RWPE2 (cell line): Measurements from ENCODE around the gene SBK3.

Source experiments
- ATAC-seq: fragments of 200-7000 bp; cut with Tn5 transposase; 3 replicates; pipeline ENCODE4 v1.9.1; 2021; ENCODE audit warnings: low read depth
- DNase-seq: peaks from one replicate; pipeline ENCODE4 v3.0.0-alpha.2; 2020; ENCODE audit warnings: low spot score
- H3K27ac ChIP-seq: fragments of 450-650 bp; 2 replicates; pipeline ENCODE4 v1.5.1; 2017; ENCODE audit warnings: mild to moderate bottlenecking; ENCODE audit not compliant: poor library complexity, severe bottlenecking
- H3K27me3 ChIP-seq: fragments of 250-450 bp; sonication (Bioruptor Pico); 2 replicates; pipeline ENCODE4 v1.5.1; 2021; ENCODE audit warnings: mild to moderate bottlenecking, moderate library complexity; ENCODE audit not compliant: insufficient read depth, poor library complexity, severe bottlenecking
- H3K36me3 ChIP-seq: fragments of 250-450 bp; sonication (Bioruptor Pico); 2 replicates; pipeline ENCODE4 v1.5.1; 2020; ENCODE audit warnings: low read depth, mild to moderate bottlenecking, moderate library complexity
- H3K4me1 ChIP-seq: fragments of 250-450 bp; sonication (Bioruptor Pico); 2 replicates; pipeline ENCODE4 v1.5.1; 2021; ENCODE audit warnings: mild to moderate bottlenecking, moderate library complexity; ENCODE audit not compliant: insufficient read depth, poor library complexity, severe bottlenecking
- H3K4me3 ChIP-seq: fragments of 250-450 bp; sonication (Bioruptor Pico); 2 replicates; pipeline ENCODE4 v1.5.1; 2021; ENCODE audit warnings: mild to moderate bottlenecking, moderate library complexity; ENCODE audit not compliant: severe bottlenecking
- H3K9me3 ChIP-seq: fragments of 250-450 bp; sonication (Bioruptor Pico); 2 replicates; pipeline ENCODE4 v1.5.1; 2021; ENCODE audit warnings: mild to moderate bottlenecking, moderate library complexity; ENCODE audit not compliant: severe bottlenecking
- TF ChIP-seq, protein P1 (sequence below): fragments of 450-650 bp; IDR thresholded peaks from one replicate; pipeline ENCODE4 v1.5.1; 2017; ENCODE audit warnings: mild to moderate bottlenecking, moderate library complexity; ENCODE audit not compliant: poor library complexity, severe bottlenecking

Gene SBK3, protein sequence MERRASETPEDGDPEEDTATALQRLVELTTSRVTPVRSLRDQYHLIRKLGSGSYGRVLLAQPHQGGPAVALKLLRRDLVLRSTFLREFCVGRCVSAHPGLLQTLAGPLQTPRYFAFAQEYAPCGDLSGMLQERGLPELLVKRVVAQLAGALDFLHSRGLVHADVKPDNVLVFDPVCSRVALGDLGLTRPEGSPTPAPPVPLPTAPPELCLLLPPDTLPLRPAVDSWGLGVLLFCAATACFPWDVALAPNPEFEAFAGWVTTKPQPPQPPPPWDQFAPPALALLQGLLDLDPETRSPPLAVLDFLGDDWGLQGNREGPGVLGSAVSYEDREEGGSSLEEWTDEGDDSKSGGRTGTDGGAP

DNA sequence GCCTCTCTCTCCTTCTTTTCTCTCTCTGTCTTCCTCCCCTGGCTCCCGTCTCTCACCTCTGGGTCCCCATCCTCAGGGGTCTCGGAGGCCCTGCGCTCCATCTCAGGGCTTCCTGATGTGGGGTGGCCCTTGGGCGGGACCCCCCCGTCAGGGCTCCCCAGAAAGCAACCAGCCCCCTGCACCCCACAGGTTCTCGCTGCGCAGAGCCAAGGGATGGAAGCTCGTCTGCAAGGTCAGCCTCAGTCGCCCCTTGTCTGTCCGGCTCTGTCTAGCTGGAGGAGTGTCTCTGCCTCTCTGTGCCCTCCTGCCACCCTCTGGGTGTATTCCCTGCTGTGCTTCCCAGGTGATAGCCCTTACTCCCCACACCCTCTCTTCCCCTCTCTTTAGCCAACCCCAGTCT is at the start of gene SBK3:
TSS of gene SBK3 (minus strand) at position 101 of the 400 bp plus-strand sequence. CDS start at position 101, 0 bp downstream.
- TF ChIP-seq, protein P1, sequence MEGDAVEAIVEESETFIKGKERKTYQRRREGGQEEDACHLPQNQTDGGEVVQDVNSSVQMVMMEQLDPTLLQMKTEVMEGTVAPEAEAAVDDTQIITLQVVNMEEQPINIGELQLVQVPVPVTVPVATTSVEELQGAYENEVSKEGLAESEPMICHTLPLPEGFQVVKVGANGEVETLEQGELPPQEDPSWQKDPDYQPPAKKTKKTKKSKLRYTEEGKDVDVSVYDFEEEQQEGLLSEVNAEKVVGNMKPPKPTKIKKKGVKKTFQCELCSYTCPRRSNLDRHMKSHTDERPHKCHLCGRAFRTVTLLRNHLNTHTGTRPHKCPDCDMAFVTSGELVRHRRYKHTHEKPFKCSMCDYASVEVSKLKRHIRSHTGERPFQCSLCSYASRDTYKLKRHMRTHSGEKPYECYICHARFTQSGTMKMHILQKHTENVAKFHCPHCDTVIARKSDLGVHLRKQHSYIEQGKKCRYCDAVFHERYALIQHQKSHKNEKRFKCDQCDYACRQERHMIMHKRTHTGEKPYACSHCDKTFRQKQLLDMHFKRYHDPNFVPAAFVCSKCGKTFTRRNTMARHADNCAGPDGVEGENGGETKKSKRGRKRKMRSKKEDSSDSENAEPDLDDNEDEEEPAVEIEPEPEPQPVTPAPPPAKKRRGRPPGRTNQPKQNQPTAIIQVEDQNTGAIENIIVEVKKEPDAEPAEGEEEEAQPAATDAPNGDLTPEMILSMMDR: no peak
- no peaks in the 10 kb centered on the region for H3K36me3 ChIP-seq
- H3K9me3 ChIP-seq: no peaks in the 10 kb centered on the region
- H3K27ac ChIP-seq: no peak within 1 kb of the TSS
- H3K27me3 ChIP-seq: no peaks in the 10 kb centered on the region
- ATAC-seq (no peak), DNase-seq (no peak)
- no peak within 1 kb of the TSS for H3K4me3 ChIP-seq
- H3K4me1 ChIP-seq: peaks cover 18% of the 10 kb centered on the region

DNA sequence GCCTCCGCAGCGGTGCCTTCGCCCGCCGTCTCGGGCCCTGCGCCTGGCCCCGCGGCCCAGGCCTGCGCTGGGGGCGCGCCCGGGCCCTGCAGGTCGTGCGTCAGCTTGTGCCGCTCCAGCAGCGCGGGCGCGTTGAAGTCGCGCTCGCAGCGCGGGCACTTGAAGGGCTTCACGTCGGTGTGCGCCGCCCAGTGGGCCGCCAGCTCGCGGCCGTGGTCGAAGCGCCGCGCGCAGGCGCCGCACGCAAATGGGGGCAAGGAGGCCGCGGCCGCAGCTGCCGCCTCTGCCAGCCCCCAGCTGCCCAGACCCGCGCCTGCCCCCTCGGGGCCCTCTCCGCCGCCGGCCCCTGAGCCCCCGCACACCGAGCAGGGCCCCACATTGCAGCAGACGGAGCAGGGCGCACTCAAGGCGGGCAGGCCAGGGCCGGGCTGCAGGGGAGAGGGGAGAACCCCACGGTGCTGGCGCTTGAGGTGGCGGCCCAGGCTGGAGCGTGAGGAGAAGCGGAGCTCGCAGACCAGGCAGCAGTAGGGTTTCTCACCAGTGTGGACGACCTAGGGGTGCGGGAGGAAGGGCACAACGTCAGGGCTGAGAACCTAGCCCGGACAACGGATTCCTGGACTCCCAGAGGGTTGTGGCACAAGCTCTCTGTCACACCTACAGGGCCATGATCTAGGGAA is 47.9 kb upstream of the SBK3 start:
- Histone ChIP-seq H3K27ac (no peak overlapping the region), H3K4me3 (no peak overlapping the region), H3K27me3 (no peaks in the 10 kb centered on the region), H3K9me3 (no peaks in the 10 kb centered on the region), H3K36me3 (peaks cover 23% of the 10 kb centered on the region), H3K4me1 (no peaks in the 10 kb centered on the region)
- TF ChIP-seq, protein P1: no peak
- DNase-seq (peak; percentile 51), ATAC-seq (no peak)

DNA sequence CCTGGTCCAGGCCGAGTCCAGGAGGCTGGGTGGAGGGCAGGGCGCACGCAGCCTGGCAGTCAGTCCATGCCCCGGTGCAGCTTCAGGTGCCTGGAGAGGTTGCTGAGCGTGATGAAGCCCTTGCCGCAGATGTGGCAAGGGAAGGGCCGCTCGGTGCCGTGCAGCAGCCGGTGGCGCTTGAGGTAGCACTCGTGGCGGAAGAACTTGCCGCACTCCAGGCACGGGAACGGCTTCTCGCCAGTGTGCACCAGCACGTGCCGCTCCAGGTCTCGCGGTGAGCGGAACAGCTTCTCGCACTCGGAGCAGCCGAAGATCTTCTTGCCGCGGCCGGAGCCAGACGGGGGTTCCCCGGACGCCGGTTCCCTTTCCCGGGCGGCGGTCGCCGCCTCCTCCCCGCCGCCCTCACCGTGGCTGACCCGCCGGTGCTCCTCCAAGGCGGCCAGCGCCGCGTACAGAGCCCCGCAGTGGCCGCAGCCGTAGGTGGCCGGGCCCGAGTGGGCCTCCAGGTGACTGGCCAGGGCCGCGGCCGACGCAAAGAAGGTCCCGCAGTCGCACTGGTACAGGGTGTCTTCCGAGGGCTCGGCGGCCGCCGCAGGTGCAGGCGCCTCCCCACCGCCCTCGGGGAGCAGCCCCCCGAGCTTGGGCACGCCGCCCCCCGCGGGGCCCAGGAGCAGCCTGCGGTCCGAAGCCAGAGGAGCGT is 47.2 kb upstream of the SBK3 start:
- H3K27me3 ChIP-seq: no peaks in the 10 kb centered on the region
- ATAC-seq (no peak), DNase-seq (peak; percentile 57)
- no peaks in the 10 kb centered on the region for H3K4me1 ChIP-seq
- TF ChIP-seq, protein P1: no peak
- no peaks in the 10 kb centered on the region for H3K9me3 ChIP-seq
- peaks cover 20% of the 10 kb centered on the region for H3K36me3 ChIP-seq
- no peak overlapping the region for H3K27ac ChIP-seq
- H3K4me3 ChIP-seq: no peak overlapping the region

DNA sequence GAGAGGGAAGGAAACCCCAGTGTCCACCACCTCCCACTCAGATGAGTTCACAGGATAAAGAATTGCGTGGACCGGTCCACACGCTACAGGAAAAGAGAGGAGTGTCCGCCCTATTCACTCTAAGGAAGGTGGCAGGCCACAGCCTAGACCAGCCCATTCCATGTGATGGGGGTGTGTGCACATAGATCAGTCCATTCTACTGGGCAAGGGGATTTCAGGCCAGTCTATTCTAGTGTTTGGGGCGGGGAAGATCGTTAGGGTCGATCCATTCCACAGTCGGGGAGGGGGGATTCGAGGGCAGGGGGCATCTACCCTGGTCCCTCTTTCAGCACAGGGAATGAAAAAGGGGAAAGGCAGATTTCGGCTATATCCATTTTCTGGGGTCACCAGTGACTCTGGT is 46.2 kb upstream of the SBK3 start:
- Histone ChIP-seq H3K36me3 (peaks cover 13% of the 10 kb centered on the region), H3K4me3 (no peak overlapping the region), H3K27ac (no peak overlapping the region), H3K27me3 (no peaks in the 10 kb centered on the region), H3K9me3 (no peaks in the 10 kb centered on the region), H3K4me1 (peaks cover 1% of the 10 kb centered on the region)
- no peak for ATAC-seq
- TF ChIP-seq, protein P1: no peak
- peak; percentile 20 for DNase-seq
